ENCODE measurements around the gene PRUNE2. TPM values are rescaled to one million over a fixed set of nuclear protein-coding genes. Genes with fewer than 3 reads are reported as not detected.

Gene PRUNE2
- total and polyA plus RNA-seq, 9 of the 15 experiments (the other 6 are each of a cell fraction or from before 2014, with no cell fraction given) = 0.05 to 0.45 (median 0.18) TPM; not detected in 1

DNA sequence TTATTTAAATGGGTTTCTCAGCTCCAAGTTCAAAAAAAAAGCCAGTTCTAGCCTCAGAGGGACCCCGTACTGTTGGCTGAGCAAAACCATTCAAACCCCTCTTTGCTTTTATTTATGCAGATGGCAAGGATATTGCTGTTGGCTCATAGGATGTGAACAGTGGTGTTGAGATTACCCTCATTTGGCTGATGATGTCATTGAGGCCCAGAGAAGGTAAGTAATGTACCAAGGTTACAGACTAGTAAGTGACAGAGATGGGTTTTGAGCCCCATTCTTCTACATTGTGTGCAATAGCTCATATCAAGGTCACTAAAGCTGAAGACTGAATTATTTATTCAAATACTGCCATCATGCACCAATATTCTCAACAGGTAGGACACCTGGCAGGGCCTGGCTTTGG, 263.8 kb downstream of the PRUNE2 start:
- Histone ChIP-seq H2AFZ (ENCODE audit: low read depth, low read length) (no peak overlapping the region), H3K27me3 (ENCODE audit: control insufficient read depth in 2 of 2, insufficient read depth in 2 of 2, low read length in 2 of 2) (no peaks in the 10 kb centered on the region; a peak in 1 of 5 replicates), H3K4me1 (replicated peaks in 1 of 2; ENCODE audit: control insufficient read depth in 2 of 2, insufficient read depth in 2 of 2, low read length in 2 of 2) (no peaks in the 10 kb centered on the region; a peak in 2 of 5 replicates), H3K9ac (ENCODE audit: insufficient read depth in 1 of 2, low read depth in 2 of 2, low read length in 2 of 2) (no peak overlapping the region), H3K9me1 (ENCODE audit: control insufficient read depth, insufficient read depth, low read length) (no peaks in the 10 kb centered on the region), H3K4me2 (ENCODE audit: insufficient read depth, low read length) (no peak overlapping the region), H3K79me2 (ENCODE audit: control insufficient read depth, insufficient read depth, low read length) (no peaks in the 10 kb centered on the region), H3K9me3 (replicated peaks; ENCODE audit: control insufficient read depth, insufficient read depth, low read depth, low read length) (no peaks in the 10 kb centered on the region), H3K36me3 (ENCODE audit: control insufficient read depth, insufficient read depth, low read length) (no peaks in the 10 kb centered on the region), H3K4me3 (no peak overlapping the region), H3K27ac (ENCODE audit: extremely low read depth, low read depth, low read length) (no peak overlapping the region), H4K20me1 (replicated peaks; ENCODE audit: control insufficient read depth, insufficient read depth, low read length) (no peaks in the 10 kb centered on the region)
- intact Hi-C loops (cut with micrococcal nuclease) (no loop called here), in situ Hi-C loops (cut with MboI) (no loop called here)
- FAIRE-seq (no peak), DNase-seq (ENCODE audit: extremely low read depth in 1 of 4, low spot score in 3 of 4) (no peak), ATAC-seq (no peak)
- POLR2A ChIA-PET = interaction anchor here (2.6 kb wide), 1 partner anchor 11 kb away, joined by 5 read pairs; no protein-coding TSS in a partner anchor
- WGBS (ENCODE audit: insufficient coverage, low coverage, missing lambda C conversion rate) = 33% methylated on average over 1 of the region's 1 CpG
- CTCF ChIA-PET (ENCODE audit: low intra/inter-chr PET ratio) = no interaction called here
- TF ChIP-seq ATF3 (IDR thresholded peaks at IDR 0.05) = 0 out of 2 replicates have a peak, but pooled peaks have one; percentile 14
- no peak for TF ChIP-seq ATF3 (CRISPR knock-in tag; conservative IDR thresholded peaks at IDR 0.05)
- no peak for TF ChIP-seq ARID3A (IDR thresholded peaks at IDR 0.05; ENCODE audit: borderline replicate concordance, low read depth, low read length)
- TF ChIP-seq, protein P1, sequence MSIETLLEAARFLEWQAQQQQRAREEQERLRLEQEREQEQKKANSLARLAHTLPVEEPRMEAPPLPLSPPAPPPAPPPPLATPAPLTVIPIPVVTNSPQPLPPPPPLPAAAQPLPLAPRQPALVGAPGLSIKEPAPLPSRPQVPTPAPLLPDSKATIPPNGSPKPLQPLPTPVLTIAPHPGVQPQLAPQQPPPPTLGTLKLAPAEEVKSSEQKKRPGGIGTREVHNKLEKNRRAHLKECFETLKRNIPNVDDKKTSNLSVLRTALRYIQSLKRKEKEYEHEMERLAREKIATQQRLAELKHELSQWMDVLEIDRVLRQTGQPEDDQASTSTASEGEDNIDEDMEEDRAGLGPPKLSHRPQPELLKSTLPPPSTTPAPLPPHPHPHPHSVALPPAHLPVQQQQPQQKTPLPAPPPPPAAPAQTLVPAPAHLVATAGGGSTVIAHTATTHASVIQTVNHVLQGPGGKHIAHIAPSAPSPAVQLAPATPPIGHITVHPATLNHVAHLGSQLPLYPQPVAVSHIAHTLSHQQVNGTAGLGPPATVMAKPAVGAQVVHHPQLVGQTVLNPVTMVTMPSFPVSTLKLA (conservative IDR thresholded peaks at IDR 0.05) = no peak
- TF ChIP-seq SIX5 (IDR thresholded peaks at IDR 0.05; ENCODE audit: borderline replicate concordance in 1 of 2, insufficient read depth in 1 of 2, low read depth in 1 of 2, low read length in 2 of 2) = no peak
- TF ChIP-seq PYGO2 (tag; IDR thresholded peaks at IDR 0.05) = no peak
- BruUV-seq (replicated peaks) = no TSS peak

All from K562 (cell line).